HG02571 (cell line): ENCODE measurements around the gene TRAPPC3.

Source experiments
- ATAC-seq: cut with Tn5 transposase; IDR thresholded peaks from one replicate; pipeline ENCODE4 v1.9.1; 2021; ENCODE audit warnings: mild to moderate bottlenecking, moderate library complexity; ENCODE audit not compliant: unreplicated experiment

Gene TRAPPC3

GRCh38 chr1:36128126-36128904, 21.0 kb downstream of the TRAPPC3 start:
- ATAC-seq = no peak

- ATAC-seq = no peak
Measured at GRCh38 chr1:36126797-36127500, 22.3 kb downstream of the TRAPPC3 start.

- no peak for ATAC-seq
Measured at GRCh38 chr1:36126005-36126716, 23.1 kb downstream of the TRAPPC3 start.

- ATAC-seq = no peak
Measured at GRCh38 chr1:36125129-36125991, 23.9 kb downstream of the TRAPPC3 start, which contains the start of gene COL8A2. Gene COL8A2 (minus strand): TSS chr1:36125222. CDS start chr1:36100242, 24,980 bp downstream.

- no peak for ATAC-seq
Measured at GRCh38 chr1:36124404-36125128, 24.7 kb downstream of the TRAPPC3 start.

GRCh38 chr1:36123356-36123755, 25.9 kb downstream of the TRAPPC3 start:
- no peak for ATAC-seq

- no peak for ATAC-seq
Measured at GRCh38 chr1:36122062-36123030, 26.9 kb downstream of the TRAPPC3 start.

- ATAC-seq = no peak
Measured at GRCh38 chr1:36119456-36119855, 29.8 kb downstream of the TRAPPC3 start.

- no peak for ATAC-seq
Measured at GRCh38 chr1:36118447-36119204, 30.7 kb downstream of the TRAPPC3 start.

GRCh38 chr1:36116901-36117300, 32.4 kb downstream of the TRAPPC3 start:
- no peak for ATAC-seq

GRCh38 chr1:36115931-36116330, 33.4 kb downstream of the TRAPPC3 start:
- ATAC-seq = no peak

GRCh38 chr1:36115200-36115669, 34.1 kb downstream of the TRAPPC3 start:
- no peak for ATAC-seq

- ATAC-seq = no peak
Measured at GRCh38 chr1:36114371-36114770, 34.9 kb downstream of the TRAPPC3 start.

- ATAC-seq = no peak
Measured at GRCh38 chr1:36112823-36113222, 36.5 kb downstream of the TRAPPC3 start.

GRCh38 chr1:36111151-36111550, 38.1 kb downstream of the TRAPPC3 start:
- ATAC-seq = no peak

- no peak for ATAC-seq
Measured at GRCh38 chr1:36109041-36109679, 40.1 kb downstream of the TRAPPC3 start.

GRCh38 chr1:36108314-36108713, 41.0 kb downstream of the TRAPPC3 start:
- no peak for ATAC-seq
